ENCODE data around the gene NR0B2.
A peak's percentile ranks its signal among the peaks of the same experiment; 100 is the strongest.
"Not testable (repeated sequence)": the region's sequence is repeated elsewhere in the genome, so short reads cannot be mapped to it uniquely, and the experiment has no call there.

NR0B2 gene, protein sequence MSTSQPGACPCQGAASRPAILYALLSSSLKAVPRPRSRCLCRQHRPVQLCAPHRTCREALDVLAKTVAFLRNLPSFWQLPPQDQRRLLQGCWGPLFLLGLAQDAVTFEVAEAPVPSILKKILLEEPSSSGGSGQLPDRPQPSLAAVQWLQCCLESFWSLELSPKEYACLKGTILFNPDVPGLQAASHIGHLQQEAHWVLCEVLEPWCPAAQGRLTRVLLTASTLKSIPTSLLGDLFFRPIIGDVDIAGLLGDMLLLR

DNA sequence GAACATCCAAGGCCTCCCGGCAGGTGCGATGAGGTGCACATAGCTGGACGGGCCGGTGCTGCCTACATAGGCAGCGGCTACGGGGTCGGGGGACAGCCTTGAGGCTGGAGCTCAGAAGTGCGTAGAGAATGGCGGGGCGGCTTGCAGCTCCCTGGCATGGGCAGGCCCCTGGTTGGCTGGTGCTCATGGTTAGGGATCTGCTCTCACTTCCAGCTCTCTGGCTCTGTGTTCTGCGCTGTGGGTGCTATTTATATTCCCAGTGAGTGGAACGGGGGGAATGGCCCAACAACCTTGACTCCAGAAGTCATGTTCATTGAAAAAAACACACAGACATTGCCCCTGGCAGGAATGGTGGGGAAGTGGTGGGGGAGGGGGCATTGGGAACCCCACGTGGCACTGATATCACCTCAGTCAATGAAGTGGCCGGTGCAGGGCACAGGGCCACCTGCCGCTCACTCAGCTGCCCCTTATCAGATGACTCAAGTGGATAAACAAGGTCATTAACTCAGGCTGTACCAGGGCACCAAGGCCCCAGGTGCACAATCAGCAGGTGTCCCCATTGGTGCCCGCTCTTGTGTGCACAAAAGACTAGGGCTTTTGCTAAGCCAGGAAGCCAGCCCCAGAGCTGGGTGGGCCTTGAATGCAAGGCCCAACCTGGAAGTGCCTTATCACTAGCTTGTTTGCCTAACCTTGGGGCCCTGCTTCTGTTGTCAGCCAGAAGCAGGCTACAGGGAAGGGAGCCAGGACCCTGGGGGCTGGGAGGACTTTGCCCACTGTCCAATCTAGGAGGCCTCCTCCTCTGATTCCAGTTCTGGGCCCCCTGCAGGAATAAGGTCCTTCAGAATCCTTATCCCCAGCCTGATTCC lies at the start of gene NR0B2:
TSS of gene NR0B2 (minus strand) at position 222 of the 866 bp plus-strand sequence. CDS start at position 187, 35 bp downstream.
- DNase-seq = peak; percentile 89

DNA sequence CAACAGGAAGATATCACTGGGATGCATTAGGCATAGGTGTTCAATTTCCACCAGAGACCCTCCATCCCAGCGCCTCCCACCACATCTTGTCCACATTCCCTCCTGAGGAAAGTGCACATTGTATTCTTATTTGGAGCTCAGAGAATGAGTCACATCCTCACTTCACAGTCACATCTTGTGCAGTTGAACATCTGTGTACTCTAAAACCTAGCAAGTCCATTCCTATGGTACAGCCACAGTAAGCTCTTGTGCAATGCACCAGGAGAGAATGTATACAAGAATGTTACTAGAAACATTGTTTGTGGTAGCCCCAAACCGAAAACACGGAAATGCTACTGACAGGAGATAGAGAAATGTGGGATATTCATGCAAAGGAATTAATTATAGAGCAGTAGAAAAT lies 48.1 kb upstream of the NR0B2 start:
- no peak for DNase-seq

DNA sequence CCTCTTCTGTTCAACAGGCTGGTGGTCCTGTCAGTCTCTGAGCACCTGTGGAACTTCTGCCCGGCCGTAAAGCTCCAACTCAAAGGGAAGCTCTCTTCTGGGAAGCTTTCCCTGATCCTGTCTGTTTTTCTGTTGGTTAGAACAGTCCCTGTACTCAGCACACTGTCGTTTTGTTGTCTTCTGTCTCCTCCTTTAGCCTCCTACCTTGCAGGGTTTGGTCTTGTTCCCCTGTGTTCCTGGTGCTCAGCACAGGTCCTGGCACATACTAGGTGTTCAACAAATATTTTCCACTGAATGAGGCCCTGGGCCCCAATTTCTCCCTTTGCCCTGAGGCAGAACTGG lies 46.8 kb upstream of the NR0B2 start:
- DNase-seq = no peak

DNA sequence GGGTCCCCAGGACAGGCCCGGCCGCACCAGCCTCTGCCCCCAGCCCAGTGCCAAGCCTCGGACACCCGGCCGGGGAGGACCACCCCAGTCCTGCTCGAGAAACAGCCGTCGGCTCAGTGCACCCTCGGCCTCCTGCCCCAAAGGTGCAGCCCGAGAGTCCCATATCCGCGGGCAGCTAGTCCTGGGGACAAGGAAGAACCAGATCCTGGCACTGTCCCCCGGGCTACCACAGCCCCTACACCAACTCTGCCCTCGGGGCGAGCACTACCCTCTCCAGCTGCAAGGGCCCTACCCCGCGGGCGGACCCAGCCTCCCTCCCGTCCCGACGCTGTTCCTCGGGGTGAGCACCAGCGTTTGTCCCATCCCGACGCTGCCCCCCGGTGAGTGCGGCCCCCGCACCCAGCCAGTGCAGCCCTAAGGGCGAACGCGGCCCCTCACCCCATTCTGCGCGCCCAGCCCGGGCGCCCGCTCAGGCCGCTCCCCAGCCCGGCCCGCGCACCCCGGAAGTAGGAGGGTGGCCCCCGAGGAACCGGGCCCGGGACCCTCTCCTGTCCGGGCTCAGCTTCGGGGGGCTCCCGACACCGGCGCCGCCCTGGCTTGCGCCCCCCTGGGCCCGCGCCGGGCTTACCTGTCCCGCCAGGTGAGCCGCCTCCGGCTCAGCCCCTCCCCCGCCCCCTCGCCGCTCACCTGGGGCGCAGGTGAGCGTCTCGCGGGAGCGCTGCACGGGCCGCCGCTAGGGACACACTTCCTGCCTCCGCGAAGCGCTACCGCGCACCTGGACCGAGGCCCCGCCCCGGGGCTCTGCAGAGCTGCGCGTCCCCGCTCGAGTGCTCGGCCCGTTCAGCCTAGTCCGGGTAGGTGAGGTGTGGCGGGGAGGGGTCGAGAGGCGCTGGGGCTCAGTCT lies 46.2 kb upstream of the NR0B2 start, which contains the start of gene KDF1:
TSS of gene KDF1 (minus strand) at position 747 of the 903 bp plus-strand sequence. CDS start 8,088 bp downstream, outside the sequence.
- DNase-seq = no peak

DNA sequence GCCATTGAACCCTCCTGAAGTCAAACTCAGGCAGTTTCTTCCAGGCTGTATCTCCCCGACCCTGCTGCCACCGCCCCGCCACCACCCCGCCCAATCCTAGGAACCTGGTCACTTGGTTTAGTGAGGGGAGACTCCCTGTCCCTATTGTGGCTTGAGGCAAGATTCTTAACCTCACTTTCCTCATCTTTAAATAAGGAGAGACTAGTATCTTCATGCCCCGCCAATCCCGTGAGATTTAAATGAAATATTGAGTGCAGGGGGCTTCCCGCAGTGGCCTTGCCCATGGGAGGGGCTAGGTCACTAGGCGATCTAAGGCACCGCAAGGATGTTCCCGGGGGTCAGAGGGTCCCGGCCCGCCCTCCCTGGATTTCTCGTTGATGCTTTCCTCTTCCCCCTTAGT lies 45.5 kb upstream of the NR0B2 start:
- no peak for DNase-seq

DNA sequence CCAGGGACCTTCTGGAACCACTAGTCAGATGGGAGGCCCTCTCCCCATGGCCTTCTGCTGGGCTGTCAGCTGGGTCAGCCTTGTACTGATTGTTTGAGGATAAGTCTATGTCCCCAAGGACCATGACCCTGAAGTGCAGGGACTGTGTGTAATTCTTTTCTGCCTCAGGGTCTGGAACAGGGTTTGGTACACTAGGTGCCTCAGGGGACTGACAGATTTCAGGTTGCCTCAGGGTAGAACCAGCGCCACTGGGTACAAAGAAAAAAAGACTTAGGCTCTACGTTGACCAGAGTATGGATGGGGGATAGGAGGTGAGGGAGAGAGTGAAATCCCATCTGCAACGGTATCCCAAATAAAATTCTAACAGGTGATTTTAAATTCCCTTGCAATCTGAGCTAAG lies 43.5 kb upstream of the NR0B2 start:
- no peak for DNase-seq

DNA sequence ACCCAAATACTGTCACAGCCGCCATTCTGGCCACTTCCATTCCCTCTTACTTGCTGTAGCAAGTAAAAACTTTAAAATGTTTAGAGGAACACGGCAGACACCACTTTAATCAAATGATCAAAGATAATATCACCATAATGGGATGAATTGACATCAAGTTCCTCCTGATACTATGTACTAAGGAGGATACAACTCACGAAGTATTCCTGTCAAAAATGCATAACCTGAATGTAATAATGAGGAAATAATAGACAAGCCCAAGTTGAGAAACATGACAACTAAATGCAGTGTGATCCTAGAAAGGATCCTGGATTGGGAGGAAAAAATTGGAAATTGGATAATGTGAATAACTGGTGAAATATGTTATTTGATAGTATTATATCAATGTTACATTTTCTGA lies 42.5 kb upstream of the NR0B2 start:
- DNase-seq = no peak

DNA sequence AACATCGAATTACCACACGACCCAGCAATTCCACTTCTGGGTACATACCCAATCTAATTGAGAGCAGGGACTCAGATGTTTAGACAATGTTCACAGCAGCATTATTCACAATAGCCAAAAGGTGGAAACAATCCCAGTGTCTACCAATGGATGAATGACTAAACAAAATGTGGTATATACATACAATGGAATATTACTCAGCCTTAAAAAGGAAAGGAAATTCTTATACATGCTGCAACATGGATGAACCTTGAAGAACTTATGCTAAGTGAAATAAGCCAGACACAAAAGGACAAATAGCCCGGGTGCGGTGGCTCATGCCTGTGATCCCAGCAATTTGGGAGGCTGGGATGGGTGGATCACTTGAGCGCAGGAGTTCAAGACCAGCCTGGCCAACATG lies 39.6 kb upstream of the NR0B2 start:
- DNase-seq = no peak

DNA sequence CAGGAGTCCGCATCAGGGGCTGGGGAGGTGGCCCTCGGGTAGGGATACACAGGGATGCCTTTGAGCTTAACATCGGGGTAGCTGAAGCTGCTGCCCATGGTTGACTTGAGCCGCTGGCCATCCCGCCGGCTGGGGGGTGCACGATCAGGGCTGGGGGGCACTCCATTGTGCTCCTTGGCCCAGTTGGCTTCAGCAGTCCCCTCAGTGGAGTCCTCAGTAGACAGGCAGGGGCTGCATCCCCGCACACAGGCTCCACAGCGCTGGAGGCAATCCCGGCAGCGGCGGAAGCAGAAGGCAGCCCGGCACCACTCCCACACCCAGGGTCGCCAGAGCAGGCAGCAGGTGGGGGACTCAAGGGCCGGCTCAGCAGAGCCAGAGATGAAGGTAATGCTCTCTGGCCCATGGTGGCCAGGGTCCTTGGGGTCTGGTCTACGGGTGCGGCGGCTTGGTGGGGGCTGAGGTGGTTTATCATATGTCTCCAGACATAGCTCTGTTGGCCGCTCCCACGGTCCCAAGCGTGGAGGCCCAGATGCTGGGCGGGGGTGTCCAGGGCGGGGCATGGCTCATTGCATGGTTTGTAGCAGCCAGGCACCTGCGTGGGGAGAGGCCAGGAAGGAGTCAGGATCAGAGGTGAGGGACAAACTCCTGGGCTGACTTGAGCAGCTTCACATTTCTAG lies 38.2 kb upstream of the NR0B2 start:
- no peak for DNase-seq

DNA sequence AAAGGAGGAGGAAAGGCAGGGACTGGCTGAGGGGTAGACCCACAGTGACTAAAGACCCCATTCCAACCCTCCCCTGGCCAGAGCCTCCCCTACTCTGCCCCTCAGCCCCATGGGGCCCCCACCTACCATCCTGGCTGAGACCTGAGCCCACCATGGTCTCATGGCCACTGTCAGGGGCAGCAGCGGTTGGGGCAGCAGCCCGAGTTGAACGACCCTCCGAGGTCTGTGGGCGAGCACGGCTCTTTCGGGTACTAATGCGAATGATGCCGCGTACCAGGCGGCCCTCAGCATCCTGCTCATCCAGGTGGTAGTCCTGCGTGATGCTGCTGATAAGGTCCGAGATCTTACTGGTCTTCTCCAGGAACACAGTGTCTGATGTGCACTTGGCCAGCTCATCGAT lies 37.4 kb upstream of the NR0B2 start:
- DNase-seq = no peak

DNA sequence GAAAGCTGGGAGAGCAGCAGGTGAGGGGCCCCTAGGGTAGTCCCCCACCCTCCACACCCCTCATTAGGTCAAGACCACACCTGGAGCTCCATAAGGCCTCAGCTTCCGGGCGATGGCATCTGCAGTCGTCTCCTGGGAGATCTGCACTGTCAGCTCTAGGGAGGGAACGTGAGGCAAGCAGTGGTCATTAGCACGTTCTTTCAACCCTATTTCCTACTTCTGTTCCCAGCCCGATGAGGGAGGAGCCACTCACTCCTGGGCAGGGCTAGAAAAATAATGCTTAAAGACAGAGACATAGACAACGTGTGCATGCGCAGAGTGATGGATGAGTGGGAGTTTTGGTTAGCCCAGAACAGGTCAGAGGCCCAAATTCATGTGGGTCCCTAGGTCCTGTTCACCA lies 36.8 kb upstream of the NR0B2 start:
- DNase-seq = no peak

DNA sequence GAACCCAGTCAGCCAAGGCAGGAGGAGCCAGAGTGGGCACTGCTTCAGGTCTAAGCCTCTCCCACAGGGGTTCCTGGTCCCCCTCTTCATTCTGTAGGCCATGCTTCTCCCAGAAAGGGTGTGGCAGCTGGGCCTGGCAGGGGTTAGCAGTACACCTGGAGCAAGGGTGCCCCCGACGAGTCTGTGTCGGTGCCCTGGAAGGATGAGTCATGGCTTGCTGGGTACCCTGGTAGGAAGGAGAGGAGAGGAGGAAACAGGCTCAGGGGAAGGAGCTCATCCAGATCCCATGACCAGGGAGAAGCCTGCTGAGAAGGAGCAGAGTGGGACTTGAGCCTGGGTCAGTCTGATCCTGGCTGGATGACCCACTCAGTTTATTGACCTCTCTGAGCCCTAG lies 36.1 kb upstream of the NR0B2 start:
- DNase-seq = no peak

DNA sequence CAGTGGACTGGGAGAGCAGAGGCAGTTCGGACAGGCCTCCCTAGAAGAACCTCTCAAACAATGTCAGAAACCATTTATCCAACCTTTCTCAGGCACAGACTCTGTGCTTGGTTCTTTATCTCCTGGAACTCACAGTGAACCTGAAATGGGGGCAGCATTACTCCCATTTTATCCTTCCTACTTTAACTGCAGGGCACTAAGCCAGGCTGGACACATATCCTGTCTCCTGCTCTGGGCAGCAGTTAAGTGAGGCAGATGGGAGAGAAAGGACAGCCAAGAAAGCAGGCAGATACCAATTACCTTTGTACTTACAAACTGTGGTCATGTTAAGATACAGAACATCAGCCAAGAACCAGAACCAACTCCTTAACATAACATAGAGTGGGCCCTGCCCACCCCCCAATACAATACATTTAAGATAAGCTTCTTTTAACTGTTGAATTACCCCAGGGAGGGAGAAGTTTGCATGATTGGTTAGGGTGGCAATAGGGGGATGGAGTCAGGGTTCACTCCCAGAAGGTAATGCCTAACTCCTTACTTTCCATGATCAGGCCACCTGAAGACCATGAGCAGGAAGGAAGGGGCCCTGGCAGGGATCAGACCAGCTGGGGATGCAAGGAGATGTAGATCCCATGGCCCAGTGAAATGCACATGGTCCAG lies 35.6 kb upstream of the NR0B2 start:
- DNase-seq = no peak

DNA sequence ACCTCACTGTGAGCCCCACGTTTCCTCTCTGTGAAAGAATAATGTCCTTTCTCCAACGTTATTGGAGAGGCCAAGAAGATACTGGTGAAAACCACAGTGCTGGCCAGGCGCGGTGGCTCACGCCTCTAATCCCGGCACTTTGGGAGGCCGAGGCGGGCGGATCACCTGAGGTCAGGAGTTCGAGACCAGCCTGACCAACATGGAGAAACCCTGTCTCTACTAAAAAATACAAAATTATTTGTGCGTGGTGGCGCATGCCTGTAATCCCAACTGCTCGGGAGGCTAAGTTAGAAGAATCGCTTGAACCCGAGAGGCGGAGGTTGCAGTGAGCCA lies 34.9 kb upstream of the NR0B2 start:
- not testable (repeated sequence) for DNase-seq

DNA sequence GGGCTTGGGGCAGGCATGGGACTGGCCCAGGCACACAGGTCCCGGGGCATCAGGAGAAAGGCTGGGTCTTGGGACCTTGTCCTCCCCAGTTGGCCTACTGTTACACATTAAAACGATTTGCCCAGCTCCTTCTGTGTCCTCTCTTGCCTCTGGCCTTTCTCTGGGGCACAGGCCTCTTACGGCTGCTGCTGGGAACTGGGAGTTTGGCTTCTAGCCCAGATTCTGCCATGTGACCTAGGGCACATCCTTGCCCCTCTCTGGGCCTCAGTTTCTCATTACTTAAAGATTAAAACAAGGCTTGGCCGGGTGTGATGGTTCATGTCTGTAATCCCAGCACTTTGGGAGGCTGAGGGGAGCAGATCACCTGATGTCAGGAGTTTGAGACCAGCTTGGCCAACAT lies 32.5 kb upstream of the NR0B2 start:
- DNase-seq = no peak

DNA sequence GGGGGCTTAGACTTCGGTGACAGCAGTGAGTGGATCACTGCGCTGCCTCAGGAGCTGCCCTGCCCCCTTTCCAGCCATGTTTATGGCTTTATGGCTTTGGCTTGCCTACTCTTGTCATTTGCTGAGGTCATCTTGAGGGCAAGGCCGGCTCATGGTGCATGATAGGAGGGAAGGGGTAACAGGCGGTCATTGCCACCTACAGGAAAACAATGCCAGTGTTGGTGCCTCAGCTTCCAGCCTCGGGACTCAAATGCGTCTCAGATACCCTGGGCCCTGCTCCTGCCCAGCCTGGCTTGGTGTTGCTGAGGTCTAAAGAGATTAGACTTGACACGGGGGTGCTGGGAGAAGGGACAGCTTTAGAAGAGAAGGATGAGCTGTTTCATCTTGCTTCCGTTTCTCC lies 32.0 kb upstream of the NR0B2 start:
- no peak for DNase-seq

DNA sequence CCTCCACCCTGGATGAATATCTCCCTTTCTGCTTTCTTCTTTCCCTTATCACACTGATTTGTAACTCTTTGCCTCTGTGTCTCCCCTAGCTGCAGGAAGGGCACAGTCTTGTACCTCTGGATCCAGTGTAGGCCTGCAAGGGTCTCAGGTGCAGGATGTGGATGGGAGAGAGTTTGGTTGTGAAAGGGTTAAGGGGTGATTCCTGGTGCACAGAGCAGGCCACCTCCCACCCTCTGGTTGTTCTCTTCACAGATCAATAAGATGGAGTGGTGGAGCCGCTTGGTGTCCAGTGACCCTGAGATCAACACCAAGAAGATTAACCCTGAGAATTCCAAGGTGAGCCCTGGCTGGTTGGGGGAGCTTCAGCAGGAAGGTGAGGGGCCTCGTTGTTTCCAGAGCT lies 31.4 kb upstream of the NR0B2 start:
- no peak for DNase-seq

DNA sequence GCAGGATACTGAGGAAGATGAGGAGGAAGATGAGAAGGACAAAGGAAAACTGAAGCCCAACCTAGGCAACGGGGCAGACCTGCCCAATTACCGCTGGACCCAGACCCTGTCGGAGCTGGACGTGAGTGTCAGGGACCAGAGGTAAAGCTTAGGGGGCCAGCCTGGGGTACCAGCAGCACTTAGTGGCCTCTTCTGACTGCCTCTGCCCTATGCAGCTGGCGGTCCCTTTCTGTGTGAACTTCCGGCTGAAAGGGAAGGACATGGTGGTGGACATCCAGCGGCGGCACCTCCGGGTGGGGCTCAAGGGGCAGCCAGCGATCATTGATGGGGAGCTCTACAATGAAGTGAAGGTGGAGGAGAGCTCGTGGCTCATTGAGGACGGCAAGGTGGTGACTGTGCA lies 28.9 kb upstream of the NR0B2 start:
- no peak for DNase-seq

DNA sequence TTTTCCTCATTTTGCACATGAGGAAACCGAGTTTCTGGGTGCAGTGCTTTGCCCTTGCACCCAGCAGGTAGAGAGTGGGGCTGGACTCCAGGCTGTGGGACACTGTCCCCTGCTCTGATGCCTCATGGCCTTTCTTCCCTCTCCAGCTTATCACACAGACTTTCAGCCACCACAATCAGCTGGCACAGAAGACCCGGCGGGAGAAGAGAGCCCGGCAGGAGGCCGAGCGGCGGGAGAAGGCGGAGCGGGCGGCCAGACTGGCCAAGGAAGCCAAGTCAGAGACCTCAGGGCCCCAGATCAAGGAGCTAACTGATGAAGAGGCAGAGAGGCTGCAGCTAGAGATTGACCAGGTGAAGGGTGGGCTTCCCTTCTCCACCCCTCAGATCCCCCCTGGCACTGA lies 27.5 kb upstream of the NR0B2 start:
- DNase-seq = no peak

DNA sequence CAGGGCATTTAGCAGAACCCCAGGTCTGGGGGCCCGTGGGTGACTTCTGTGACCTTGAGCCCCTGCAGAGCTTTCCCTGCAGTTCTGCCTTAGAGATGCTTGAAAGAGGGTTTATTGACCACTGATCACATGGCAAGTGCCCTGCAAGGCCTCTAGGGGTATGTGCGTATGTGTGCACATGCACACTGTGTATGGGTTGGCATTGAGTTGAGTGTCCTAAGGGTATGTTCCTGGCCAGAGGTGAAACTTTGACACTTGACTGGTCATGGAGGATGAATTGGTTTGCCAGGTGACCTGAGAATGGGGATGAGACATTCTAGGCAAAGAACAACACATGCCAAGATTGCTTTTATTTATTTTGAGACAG lies 24.9 kb upstream of the NR0B2 start:
- DNase-seq = no peak

DNA sequence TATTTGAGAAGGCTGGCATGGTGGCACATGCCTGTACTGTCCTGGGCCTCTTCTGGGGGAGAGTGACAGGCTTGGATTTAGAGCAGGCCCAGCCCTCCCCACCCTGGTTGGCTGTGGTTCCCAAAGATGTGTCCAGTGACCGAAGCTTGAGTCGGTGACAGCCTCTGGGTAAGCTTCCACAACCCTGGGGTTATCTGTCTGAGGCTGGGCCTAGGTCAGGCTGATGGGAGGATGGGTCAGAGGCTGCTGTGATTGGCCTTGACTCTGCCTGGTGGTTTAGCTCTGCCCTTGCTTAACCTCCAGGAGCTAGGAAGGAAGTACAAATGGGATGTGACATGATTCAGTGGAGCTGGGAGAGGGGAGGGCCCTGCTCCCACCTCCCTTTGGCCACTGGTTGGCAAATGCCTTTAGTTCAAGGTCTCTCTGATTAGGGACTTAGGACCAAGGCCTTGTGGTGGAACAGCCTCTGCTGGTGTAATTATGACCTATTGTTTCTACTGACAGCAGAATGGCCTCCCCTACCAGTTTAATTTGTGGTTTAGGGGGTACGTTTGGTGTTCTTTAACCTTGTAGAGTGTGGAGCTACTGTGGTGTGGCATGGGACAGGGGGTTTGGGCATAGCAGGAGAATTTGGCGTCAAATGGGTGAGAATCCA lies 24.4 kb upstream of the NR0B2 start:
- no peak for DNase-seq

DNA sequence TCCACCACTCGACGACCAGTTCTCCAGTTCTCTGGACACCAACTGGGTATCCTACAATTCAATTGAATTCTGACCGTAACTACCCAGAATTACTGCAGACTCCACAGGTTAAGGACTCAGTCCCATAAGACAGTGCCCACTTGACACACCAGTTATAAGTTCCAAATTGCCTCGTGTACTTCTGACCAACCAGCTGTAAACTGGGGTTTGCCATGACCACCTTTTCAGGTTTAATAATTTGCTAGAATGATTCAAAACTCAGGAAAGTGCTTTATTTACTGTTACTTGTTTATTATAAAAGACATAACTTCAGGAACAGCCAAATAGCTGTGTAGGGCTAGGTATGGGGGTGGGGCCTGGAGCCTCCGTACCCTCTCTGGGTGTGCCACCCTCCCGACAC lies 23.0 kb upstream of the NR0B2 start:
- no peak for DNase-seq

Measured in SHP77 treated with DMSO at 0.1 percent for 48 hours (cell line).